ENCODE measurements around the gene MCF2L.

The MCF2L gene

DNA sequence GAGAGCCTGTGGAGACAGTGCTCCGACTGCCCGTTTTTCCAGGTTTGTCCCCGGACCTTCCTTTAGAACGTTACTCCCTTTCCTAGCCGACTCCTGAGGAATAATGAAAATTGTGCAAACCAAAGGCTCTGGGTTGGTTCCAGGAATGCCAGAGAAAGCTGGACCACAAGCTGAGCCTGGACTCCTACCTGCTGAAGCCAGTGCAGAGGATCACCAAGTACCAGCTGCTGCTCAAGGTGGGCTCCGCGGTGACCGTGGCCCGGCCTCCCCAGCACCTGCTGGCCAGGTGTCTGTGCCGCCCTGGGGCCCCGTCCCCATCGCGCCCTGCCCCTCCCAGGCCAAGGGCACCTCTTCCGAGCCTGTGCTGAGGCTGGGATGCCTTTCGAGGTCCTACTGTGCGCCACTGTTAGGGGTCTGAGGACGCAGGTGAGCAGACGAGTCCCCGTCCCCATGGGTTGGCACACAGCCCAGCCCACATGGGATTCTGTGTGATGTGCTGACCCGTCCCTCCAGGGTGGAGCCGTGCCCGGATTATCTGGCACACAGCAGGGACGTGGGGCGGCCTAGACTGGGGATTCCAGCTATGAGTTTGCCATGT lies 116.0 kb downstream of the MCF2L start:
- Histone ChIP-seq H3K27ac (no peak overlapping the region), H3K4me3 (no peak overlapping the region)
- no peak for DNase-seq (ENCODE audit: low spot score)
- TF ChIP-seq, protein P1, sequence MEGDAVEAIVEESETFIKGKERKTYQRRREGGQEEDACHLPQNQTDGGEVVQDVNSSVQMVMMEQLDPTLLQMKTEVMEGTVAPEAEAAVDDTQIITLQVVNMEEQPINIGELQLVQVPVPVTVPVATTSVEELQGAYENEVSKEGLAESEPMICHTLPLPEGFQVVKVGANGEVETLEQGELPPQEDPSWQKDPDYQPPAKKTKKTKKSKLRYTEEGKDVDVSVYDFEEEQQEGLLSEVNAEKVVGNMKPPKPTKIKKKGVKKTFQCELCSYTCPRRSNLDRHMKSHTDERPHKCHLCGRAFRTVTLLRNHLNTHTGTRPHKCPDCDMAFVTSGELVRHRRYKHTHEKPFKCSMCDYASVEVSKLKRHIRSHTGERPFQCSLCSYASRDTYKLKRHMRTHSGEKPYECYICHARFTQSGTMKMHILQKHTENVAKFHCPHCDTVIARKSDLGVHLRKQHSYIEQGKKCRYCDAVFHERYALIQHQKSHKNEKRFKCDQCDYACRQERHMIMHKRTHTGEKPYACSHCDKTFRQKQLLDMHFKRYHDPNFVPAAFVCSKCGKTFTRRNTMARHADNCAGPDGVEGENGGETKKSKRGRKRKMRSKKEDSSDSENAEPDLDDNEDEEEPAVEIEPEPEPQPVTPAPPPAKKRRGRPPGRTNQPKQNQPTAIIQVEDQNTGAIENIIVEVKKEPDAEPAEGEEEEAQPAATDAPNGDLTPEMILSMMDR (IDR thresholded peaks at IDR 0.05), result no peak

DNA sequence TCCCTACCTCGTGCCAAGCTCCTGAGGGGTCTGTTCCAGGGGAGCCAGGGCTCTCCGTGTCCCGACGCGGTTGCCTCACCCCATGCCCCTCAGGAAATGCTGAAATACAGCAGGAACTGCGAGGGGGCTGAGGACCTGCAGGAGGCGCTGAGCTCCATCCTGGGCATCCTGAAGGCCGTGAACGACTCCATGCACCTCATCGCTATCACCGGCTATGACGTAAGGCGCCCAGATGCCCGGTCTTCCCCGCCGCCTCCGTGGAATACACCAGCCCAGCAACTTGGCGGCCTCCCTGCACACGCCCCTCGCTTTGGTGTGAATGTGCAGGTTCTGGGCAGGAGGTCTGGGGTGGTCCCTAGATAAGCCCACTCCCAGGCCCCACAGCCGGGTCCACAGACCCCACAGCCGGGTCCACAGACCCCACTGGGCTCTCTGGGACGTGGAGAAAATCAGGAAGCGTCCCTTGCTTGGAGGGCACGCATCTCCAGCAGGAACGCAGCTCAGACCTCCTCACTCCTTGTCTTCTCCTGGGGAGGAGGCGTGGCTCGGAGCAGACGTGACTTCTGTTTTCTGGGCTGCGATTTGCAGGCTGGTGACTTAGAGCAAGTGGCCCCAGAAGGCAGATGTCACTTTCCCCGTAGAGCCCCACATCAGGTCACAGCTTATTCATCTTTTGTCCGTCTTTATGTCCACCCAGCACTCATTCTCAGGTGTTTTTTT lies 117.2 kb downstream of the MCF2L start:
- DNase-seq (ENCODE audit: low spot score), result no peak
- Histone ChIP-seq H3K27ac (no peak overlapping the region), H3K4me3 (no peak overlapping the region)
- TF ChIP-seq, protein P1 (IDR thresholded peaks at IDR 0.05), result no peak

DNA sequence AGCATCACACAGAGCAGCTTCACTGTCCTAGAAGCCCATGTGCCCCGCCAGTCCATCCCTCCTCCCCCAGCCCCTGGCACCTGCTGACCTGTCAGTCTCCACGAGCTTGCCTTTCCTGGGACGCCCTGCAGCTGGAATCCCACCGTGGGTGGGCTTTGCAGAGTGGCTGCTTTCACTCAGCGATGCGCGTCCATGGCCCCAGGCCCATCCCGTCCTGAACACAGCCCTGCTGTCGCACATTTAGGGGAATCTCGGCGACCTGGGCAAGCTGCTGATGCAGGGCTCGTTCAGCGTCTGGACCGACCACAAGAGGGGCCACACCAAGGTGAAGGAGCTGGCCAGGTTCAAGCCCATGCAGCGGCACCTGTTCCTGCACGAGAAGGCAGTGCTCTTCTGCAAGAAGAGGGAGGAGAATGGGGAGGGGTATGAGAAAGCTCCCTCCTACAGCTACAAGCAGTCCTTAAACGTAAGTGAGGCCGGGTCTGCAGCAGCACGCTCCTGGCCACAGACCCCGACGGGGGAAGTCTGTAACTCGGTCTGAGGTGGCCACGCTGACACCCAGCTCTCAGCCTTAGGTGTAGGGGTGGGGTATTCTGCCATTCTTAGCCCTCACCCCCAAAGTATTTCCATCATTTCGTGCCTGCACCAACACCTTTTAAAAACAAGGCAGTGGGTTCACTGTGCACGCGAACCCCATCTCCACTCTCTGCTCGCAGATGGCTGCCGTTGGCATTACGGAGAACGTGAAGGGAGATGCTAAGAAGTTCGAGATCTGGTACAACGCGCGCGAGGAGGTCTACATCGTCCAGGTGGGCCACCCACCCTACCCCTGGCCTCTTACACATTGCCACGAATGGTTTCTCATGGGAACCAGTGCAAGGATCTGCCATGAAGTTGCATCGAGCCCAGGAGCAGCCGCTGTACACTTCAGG lies 118.2 kb downstream of the MCF2L start:
- no peak overlapping the region for H3K27ac ChIP-seq

DNA sequence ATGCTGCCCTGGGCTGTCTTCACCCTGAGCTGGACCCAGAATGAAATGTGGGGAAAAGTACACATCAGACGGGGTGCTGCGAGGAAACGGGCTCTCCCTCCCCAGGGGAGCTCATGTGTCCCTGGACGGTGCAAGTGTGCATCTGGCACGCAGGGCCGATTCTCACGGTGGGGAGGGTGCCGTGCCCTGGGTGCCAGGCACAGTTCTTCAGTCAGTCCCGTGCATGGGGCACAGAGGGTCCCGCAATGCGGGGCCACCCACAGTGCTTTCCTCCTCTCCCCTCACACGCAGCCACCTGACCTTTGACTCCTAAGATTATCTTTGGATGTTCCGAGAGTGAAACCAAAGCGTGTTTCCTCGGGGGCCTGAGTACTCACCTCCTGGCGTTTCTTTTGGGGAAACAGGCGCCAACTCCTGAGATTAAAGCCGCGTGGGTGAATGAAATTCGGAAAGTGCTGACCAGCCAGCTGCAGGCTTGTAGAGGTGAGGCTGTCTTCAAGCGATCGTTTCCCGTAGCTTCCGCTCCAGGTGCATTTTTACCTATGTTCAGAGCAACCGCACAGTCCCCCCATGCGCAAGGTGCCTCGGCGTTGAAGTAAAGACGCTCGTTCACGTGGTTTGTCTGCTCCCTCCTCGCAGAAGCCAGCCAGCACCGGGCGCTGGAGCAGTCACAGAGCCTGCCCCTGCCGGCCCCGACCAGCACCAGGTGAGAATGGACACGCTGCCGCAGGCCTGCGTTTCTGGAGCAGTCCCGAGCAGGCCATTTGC lies 119.1 kb downstream of the MCF2L start:
- TF ChIP-seq, protein P1 (IDR thresholded peaks at IDR 0.05), result no peak
- DNase-seq (ENCODE audit: low spot score), result no peak
- no peak overlapping the region for H3K27ac ChIP-seq
- H3K4me3 ChIP-seq, result no peak overlapping the region

More for the DNA sequence above, 118.2 kb downstream of the MCF2L start:
- no peak for DNase-seq (ENCODE audit: low spot score)
- TF ChIP-seq, protein P1 (IDR thresholded peaks at IDR 0.05), result no peak
- no peak overlapping the region for H3K4me3 ChIP-seq

GRCh38 chr13:113088691-113089020 lies 119.6 kb downstream of the MCF2L start:
- Histone ChIP-seq H3K4me3 (no peak overlapping the region), H3K27ac (no peak overlapping the region)
- TF ChIP-seq, protein P1 (IDR thresholded peaks at IDR 0.05), result no peak
- DNase-seq (ENCODE audit: low spot score), result no peak

GRCh38 chr13:113089693-113090414 lies 120.8 kb downstream of the MCF2L start:
- H3K27ac ChIP-seq, result no peak overlapping the region
- TF ChIP-seq, protein P1 (IDR thresholded peaks at IDR 0.05), result no peak

More at GRCh38 chr13:113089693-113090414, 120.8 kb downstream of the MCF2L start:
- no peak for DNase-seq (ENCODE audit: low spot score)
- H3K4me3 ChIP-seq, result no peak overlapping the region
